ENCODE results near the gene SENP2.
A peak's percentile ranks its signal among the peaks of the same experiment; 100 is the strongest.
"Not testable (repeated sequence)": the region's sequence is repeated elsewhere in the genome, so short reads cannot be mapped to it uniquely, and the experiment has no call there.

The SENP2 gene

DNA sequence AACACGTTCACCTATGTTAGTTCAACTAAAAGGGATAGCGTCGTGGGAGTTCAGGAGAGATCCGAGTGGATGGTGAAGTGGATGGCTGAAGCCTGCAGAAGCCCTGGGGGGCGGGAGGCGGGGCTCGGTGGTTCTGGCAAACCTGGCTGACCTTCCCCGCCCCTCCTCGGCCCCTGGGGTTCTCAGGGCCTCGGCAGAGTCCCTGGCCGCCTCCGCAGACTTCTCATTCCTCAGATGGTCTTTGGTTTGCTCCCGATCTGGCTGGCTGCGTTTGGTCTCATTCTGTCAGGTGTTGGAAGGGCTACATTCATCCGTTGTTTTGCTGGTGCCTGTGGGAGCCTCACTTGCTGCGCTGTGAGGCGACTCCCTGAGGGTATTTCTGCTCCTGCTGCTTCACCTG lies 59.1 kb downstream of the SENP2 start:
- DNase-seq; in situ Hi-C loops (cut with MboI; ENCODE audit: low pct_unique_long_range_greater_than_20kb, low sequenced_read_pairs): not testable (repeated sequence)

DNA sequence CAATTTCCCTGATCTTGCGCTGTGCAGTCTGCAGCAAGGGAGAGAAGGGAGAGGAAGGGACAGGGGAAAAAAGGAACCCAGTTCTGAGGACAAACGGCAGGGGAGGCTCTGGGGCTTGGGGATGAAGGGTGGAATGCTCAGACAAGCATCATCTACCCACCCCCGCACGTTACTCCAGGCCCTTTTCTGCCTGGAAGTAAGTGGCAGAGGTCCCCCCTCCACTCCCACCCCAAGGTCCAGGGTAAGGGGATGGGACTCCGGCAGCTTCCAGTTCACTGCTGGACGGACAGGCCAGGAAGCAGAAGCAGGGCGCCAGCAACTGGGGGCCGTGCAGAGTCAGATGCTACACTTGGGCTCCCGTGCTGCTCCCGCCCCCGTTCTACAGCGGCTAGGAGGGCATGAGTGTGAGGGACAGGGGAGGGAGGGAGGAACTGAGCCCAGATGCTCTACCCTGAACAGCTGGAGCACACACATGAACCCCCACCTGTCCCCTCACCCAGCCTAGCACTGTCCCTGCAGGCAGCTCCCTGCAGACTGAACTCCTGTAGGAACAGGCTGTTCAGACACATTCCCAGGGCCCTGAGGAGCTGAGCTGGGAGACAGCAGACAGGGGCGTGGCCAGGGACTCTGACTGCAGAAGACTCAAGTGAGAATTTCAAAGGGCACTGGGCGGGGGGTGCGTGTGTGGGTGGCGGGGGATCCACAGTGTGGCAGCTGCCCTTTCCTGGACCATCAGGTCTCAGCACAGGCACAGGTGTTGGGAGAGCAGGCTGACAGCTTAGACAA lies 59.7 kb downstream of the SENP2 start:
- in situ Hi-C loops (cut with MboI; ENCODE audit: low pct_unique_long_range_greater_than_20kb, low sequenced_read_pairs), result no loop called here
- DNase-seq, result no peak

DNA sequence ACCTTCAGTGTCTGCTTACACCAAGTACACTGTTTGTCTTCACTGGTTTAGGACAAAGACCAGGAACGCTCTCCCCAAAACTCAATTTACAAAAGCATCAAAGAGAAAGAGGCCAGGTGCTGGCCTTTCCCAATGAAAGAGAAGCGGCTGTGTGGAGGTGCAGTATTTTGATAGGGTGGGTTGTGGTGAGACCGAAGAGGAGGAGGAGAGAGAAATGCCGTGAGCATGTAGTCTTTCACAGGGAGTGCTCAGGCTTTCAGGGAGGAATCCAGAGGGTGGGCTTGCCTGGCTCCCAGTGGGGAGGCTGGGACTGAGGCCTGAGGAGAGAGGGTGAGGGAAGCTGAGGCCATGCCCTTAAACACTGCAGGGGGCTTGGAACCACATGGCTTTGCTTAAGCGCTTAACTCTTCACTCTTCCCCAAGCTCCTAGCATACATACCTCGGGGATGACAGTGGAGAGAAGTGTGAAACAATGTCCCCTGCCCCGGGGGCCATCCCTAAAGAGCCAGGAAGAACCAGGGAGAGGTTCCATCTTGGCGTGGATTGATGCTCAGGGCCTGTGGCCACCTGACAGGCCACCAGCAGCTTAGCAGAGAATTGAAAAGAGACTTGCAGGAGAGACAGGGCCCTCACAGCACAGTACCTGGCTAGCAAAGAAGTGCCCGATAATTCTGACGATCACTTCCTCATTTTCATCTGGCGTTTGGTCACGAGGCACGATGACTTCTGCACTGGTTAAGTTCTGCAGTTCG lies 60.5 kb downstream of the SENP2 start:
- peak; percentile 29 for DNase-seq
- in situ Hi-C loops (cut with MboI; ENCODE audit: low pct_unique_long_range_greater_than_20kb, low sequenced_read_pairs), result no loop called here

DNA sequence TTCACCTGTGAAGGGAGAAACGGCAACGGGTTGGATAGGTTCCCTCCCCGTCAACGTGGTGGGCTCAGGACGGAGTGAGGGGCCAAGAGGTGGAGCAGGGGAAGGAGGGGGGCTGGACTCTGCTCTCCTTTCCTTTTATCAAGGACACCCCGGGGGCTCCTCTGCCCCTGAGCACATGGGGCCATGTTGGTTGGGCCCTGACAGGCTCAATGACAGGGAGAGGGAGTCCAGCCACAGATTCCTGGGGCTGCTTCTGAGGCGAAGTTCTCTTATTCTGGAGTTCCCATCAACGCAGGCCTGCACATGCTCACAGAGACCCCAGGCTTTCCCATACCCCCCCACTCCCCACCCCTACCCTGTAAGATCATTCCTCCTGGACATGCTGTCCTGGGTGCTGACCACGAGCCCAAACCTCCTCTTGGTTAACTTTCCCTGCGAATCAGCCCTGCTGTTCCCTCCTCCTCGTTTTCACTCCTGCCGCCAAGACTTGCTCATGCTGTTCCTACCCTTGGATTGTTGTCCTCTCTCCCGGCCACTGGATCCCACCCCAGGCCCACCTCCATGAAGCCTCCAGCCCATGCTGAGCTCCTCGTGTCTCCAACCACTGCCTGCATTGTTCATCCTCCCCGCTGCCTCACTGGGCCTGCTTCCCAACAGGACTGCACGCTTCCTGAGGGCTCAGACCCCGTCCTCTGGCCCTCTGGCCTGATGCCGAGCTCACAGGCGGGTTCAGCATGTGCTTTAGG lies 61.2 kb downstream of the SENP2 start:
- DNase-seq, result no peak

DNA sequence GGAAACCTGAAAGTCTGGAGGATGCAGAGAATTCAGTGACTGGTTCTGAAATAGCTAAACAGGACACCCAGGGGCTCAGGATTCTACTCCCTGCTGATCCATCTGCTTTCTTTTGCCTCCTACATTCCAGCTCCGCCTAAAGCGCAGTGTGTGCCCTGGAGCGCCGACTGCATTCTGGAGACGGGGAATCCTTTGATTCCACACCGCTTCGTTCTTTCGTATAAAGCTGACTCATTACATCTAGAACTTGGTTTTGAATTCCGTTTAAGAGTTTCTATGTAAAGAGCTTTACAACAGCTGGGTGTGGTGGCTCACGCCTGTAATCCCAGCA lies 61.8 kb downstream of the SENP2 start:
- in situ Hi-C loops (cut with MboI; ENCODE audit: low pct_unique_long_range_greater_than_20kb, low sequenced_read_pairs), result no loop called here

More for the DNA sequence above, 61.2 kb downstream of the SENP2 start:
- in situ Hi-C loops (cut with MboI; ENCODE audit: low pct_unique_long_range_greater_than_20kb, low sequenced_read_pairs), result no loop called here

GRCh38 chr3:185648396-185648795 lies 62.3 kb downstream of the SENP2 start:
- DNase-seq, result no peak
- in situ Hi-C loops (cut with MboI; ENCODE audit: low pct_unique_long_range_greater_than_20kb, low sequenced_read_pairs), result no loop called here

More for the DNA sequence above, 61.8 kb downstream of the SENP2 start:
- DNase-seq, result no peak

DNA sequence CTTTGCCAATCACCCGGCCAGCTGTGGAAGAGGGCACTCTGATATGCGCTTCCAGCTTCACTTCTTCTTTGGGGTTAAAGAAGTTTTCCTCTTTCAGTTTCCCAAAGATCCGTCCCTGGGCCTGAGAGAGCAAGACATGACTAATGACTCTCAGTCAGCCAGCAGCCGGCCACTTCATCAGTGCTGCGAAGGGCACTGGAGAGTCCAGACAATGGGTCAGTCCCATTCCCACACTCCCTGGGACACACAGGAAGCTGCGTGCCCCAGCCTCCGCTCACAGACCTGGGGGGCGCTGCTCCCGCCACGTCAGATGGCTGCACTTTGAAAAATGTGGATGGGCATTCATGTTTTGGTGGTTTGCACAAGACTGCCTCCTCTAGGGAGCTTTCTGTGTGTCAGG lies 63.3 kb downstream of the SENP2 start:
- in situ Hi-C loops (cut with MboI; ENCODE audit: low pct_unique_long_range_greater_than_20kb, low sequenced_read_pairs), result no loop called here
- no peak for DNase-seq

DNA sequence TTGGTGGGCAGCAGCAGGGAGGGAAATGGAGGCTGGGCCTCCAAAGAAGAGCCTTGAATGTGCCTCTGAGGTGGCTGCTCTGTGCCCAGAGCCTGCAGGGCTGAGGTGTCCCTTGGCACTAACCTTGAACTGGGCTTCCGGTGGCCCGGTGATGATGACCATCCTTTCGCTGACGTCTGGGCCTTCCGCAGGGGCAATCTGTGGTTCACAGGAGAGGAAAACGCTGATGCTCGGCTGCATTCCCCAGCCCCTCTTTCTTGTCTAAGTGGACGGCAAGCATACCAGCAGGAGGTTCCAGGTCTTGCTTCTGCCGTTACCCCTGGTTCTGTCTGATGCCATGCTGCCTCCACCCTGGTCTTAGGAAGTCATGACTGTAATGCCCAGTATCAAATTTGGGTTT lies 65.9 kb downstream of the SENP2 start:
- DNase-seq, result no peak

GRCh38 chr3:185653949-185654757 lies 68.1 kb downstream of the SENP2 start:
- DNase-seq, result no peak
- in situ Hi-C loops (cut with MboI; ENCODE audit: low pct_unique_long_range_greater_than_20kb, low sequenced_read_pairs), result no loop called here

More for the DNA sequence above, 65.9 kb downstream of the SENP2 start:
- in situ Hi-C loops (cut with MboI; ENCODE audit: low pct_unique_long_range_greater_than_20kb, low sequenced_read_pairs), result no loop called here

DNA sequence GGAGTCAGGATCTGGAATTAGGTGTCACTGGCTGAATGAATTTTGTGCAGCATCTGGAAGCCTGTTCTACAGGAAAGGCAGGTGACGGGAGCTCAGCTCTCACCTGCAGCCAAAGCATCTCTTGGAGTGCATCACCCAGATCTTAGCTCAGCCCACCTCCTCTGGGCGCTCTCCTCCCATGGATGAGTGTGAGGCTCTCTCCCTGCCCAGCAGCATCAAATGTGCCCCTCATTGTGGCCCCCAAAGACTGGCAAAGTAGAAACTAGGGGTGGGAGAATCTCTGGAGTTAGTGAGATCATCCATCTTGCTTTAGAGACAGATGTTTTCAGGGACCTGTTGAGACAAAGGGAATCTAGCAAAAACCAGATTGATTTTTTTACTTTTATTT lies 68.7 kb downstream of the SENP2 start:
- DNase-seq, result no peak
- in situ Hi-C loops (cut with MboI; ENCODE audit: low pct_unique_long_range_greater_than_20kb, low sequenced_read_pairs), result no loop called here

- in situ Hi-C loops (cut with MboI; ENCODE audit: low pct_unique_long_range_greater_than_20kb, low sequenced_read_pairs), result no loop called here
Measured at GRCh38 chr3:185655426-185656320, 69.6 kb downstream of the SENP2 start.

GRCh38 chr3:185656321-185656840 lies 70.3 kb downstream of the SENP2 start:
- in situ Hi-C loops (cut with MboI; ENCODE audit: low pct_unique_long_range_greater_than_20kb, low sequenced_read_pairs), result no loop called here
- DNase-seq, result no peak

More at GRCh38 chr3:185655426-185656320, 69.6 kb downstream of the SENP2 start:
- DNase-seq, result no peak

DNA sequence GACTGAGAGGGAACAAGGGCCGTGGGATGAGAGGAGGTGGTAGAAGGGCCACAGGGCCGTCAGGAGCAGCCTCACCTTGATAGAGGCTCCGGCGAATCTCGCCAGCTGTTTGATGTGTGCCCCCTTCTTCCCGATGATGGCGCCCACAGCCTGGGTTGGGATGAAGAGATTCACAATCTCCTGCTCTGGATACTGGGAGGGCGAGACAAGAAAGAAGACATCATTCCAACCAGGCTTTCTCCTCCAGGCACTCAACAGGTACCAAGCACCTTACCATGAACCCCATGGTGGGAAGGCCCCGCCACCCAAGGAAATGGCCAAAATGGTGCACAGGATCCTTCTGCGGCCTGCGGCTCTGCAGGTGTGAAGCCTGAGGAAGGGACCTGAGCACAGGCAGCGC lies 71.1 kb downstream of the SENP2 start:
- in situ Hi-C loops (cut with MboI; ENCODE audit: low pct_unique_long_range_greater_than_20kb, low sequenced_read_pairs), result no loop called here
- DNase-seq, result no peak

GRCh38 chr3:185657691-185658503 lies 71.8 kb downstream of the SENP2 start:
- DNase-seq, result no peak
- in situ Hi-C loops (cut with MboI; ENCODE audit: low pct_unique_long_range_greater_than_20kb, low sequenced_read_pairs), result no loop called here

GRCh38 chr3:185658504-185658912 lies 72.4 kb downstream of the SENP2 start:
- in situ Hi-C loops (cut with MboI; ENCODE audit: low pct_unique_long_range_greater_than_20kb, low sequenced_read_pairs), result no loop called here
- DNase-seq, result no peak

DNA sequence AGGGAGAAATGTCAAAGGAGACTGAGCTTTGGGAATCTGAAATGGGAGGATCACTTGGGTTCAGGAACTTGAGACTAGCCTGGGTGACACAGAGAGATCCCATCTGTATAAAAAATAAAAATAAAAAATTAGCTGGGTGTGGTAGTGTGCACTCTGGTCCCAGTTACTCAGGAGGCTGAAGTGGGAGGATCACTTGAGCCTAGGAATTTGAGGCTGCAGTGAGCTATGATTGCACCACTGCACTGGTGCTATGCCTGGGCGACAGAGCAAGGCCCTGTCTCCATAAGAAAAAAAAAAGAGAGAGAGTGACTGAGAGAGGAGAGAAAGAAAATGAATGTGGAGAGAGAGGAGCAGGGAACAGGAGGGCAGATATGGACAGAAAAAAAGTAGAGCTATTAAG lies 72.8 kb downstream of the SENP2 start:
- no peak for DNase-seq
- in situ Hi-C loops (cut with MboI; ENCODE audit: low pct_unique_long_range_greater_than_20kb, low sequenced_read_pairs), result no loop called here
